HG03342 (cell line): ENCODE measurements around the gene ASNS.

ENCODE experiments used
- ATAC-seq: cut with Tn5 transposase; IDR thresholded peaks from one replicate; pipeline ENCODE4 v1.9.1; 2021; ENCODE audit warnings: mild to moderate bottlenecking, moderate library complexity; ENCODE audit not compliant: unreplicated experiment

The ASNS gene

GRCh38 chr7:97844036-97844435 lies 28.2 kb downstream of the ASNS start:
- no peak for ATAC-seq

- ATAC-seq: no peak
Measured at GRCh38 chr7:97842772-97843345, 29.3 kb downstream of the ASNS start.

GRCh38 chr7:97842006-97842405 lies 30.2 kb downstream of the ASNS start:
- no peak for ATAC-seq

GRCh38 chr7:97835296-97836138 lies 36.7 kb downstream of the ASNS start:
- peak; percentile 91 for ATAC-seq

- ATAC-seq: no peak
Measured at GRCh38 chr7:97819161-97819560, 53.0 kb downstream of the ASNS start.

- ATAC-seq: no peak
Measured at GRCh38 chr7:97818066-97818663, 54.0 kb downstream of the ASNS start.
